GM19372 (cell line): ENCODE data around the gene NEU1.
"Not testable (repeated sequence)": the region's sequence is repeated elsewhere in the genome, so short reads cannot be mapped to it uniquely, and the experiment has no call there.

Source experiments
- ATAC-seq: cut with Tn5 transposase; IDR thresholded peaks from one replicate; pipeline ENCODE4 v1.9.1; 2021; ENCODE audit warnings: mild to moderate bottlenecking, low read depth, moderate library complexity; ENCODE audit not compliant: unreplicated experiment

NEU1 gene

DNA sequence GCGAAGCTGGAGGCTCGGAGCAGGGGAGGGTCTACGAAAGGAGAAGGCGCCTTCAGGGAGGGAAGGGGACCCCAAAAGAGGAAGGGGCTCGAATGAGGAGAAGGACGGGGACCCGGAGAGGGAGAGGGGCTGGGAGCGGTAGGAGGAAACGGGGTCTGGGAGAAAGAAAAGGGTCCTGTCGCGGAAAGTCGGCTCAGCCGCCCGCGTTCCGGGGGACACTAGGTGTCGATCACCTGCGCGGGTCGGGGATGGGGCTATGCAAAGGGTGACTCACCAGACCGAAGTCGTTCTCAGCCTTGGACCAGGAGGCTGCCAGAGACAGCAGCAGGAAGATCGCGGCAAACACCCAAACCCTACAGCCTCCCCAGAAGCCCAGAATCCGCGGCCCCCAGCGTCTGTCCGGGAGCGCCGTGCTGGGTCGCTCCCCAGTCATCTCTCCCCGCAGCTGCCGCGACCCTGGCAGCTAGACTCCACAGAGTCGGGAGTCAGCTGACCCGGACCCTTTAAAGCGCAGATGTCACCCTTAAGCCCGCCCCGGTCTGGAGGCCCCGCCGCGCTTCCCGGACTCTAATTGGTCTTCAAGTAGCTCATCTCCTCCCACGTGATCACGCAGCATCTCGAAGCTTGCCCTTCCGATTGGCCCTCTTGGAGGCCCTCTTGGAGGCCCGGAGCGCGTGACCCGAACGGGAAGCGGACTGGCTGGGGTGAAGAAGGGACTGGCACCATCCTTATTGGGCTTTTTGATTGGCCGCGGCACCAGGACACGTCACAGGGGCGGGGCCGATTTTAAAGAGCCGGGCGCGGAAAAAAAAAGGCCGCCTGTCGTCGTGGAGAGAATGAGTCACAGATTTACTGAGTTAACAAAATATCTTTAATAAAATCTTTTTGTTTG is at the start of gene NEU1:
Gene NEU1 (minus strand): TSS at position 478 of the 892 bp plus-strand sequence. CDS start 45 bp downstream, at position 433.
- ATAC-seq, result peak; percentile 93

DNA sequence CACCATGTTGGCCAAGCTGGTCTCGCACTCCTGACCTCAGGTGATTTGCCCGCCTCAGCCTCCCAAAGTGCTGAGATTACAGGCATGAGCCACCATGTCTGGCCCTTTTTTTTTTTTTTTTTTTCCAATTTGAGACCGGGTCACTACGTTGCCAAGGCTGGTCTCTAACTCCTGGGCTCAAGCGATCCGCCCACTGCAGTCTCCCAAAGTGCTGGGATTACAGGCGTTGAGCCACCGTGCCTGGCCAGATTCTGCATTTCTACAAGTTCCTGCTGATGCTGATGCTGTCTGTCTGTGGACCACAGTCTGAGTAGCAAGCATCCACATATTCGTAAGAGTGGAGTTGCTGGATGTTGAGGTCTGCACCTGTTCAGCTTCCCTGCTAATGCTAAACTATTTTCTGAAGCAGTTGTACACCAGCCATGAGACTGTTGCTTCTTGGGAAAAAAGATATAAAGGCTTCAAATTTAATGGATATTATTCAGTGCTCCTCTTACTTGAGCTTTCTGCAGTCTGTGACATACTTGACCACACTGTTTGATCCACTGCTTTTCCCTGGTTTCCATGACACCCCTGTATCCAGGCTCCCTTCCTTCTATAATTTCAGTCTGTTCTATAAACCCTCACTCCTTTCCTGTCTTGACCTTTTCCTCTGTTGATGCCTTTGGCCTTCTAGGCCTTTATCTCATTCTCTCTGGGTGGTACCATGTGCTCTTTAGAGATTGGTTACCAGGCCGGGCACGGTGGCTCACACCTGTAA is 49.4 kb upstream of the NEU1 start:
- ATAC-seq, result no peak

DNA sequence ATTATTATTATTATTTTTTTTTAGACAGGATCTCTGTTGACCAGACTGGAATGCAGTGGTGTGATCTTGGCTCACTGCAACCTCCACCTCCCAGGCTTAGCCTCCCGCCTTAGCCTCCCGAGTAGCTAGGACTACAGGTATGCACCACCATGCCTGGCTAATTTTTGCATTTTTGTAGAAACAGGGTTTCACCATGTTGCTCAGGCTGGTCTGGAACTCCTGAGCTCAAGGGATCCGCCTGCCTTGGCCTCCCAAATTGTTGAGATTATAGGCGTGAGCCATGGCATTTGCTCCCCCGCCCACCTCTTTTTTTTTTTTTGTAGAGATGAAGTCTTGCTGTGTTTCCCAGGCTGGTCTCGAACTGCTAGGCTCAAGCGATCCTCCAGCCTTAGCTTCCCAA is 46.7 kb upstream of the NEU1 start:
- ATAC-seq, result not testable (repeated sequence)

DNA sequence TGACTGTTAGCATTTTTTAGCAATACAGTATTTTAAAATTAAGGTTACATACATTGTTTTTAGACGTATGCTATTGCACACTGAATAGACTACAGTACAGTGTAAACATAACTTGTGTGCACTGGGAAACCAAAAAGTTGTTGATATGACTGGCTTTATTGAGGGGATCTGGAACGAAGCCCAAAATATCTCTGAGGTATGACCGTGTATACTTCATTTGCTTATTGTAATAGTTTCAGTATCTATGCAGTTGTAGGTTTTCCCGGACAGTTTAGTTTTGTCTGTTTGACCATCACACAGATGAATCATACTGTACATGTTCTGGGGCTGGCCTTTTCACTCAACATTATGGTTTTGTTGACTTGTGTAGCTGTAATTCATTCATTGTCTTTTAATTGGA is 46.2 kb upstream of the NEU1 start:
- no peak for ATAC-seq

DNA sequence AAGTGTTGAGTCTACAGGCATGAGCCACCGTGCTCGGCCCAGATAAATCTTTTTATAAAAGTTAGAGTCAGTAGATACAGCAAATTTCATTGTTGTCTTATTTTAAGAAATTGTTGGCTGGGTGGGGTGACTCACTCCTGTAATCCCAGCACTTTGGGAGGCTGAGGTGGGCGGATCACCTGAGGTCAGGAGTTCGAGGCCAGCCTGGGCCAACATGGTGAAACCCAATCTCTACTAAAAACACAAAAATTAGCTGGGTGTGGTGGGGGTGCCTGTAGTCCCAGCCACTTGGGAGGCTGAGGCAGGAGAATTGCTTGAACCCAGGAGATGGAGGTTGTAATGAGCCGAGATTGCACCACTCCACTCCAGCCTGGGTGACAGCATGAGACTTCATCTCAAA is 45.6 kb upstream of the NEU1 start:
- not testable (repeated sequence) for ATAC-seq

DNA sequence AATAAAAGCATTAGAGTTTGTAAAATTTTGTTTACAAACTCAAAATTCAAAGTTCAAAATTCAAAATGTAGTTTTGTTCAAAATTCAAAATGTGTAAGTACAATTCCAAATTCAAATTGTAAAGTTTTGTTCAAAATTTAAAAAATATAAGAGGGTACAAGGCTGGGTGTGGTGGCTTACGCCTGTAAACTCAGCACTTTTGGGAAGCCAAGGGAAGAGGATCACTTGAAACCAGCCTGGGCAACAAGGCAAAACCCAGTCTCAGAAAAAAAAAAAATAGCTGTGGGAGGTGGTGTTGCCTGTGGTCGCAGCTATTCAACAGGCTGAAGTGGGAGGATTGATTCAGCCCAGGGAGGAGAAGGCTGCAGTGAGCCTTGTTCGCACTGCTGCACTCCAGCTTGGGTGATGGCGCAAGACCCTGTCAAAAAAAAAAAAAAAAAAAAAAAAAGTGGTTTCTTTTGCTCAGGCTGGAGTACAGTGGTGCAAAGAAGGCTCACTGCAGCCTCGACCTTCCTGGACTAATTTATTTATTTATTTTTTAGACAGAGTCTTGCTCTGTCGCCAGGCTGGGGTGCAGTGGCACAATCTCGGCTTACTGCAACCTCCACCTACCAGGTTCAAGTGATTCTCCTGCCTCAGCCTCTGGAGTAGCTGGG is 44.7 kb upstream of the NEU1 start:
- ATAC-seq, result no peak

DNA sequence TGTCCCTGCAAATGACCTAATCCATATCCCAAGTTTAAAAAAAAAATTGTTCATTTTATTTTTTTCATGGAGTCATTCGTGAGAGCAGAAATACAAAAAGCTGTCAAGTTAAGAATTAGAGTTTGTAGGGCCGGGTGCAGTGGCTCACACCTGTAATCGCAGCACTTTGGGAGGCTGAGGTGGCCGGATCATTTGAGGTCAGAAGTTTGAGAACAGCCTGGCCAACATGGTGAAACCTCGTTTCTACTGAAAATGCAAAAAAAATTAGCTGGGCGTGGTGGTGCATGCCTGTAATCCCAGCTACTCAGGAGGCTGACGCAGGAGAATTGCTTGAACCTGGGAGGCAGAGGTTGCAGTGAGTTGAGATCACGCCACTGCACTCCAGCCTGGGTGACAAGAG is 44.1 kb upstream of the NEU1 start:
- ATAC-seq, result not testable (repeated sequence)

DNA sequence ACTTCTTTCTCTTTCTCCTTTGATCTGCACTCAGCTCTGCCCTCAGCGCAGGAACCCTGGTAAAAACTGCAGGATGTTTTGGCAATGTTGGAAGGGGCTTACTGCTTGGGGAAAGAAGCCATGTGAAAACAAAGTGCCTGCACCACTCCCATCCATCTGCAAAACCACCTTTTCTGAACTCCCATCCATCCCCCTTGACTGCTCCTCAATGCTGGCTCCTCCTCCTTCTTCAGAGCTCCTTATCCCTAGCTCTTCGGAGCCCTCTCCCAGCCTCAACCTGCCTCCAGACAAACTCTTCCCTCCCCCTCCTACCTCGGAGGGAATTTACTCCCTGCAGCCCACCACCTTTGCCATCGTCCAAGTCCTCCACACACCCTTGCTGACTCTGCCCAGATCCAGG is 43.5 kb upstream of the NEU1 start:
- no peak for ATAC-seq

DNA sequence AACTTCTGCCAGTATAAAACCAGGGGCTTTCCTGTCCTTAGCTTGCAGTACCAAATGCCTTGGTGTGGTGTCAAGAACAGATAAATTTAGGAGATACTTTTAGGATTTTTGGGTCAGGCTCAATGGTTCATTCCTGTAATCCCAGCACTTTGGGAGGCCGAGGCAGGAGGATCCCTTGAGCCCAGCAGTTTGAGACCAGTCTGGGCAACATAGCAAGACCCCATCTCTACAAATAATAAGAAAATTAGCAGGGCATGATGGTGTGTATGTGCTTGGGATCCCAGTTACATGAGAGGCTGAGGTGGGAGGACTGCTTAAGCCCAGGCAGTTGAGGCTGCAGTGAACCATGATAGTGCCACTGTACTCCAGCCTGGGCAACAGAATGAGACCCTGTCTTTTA is 42.4 kb upstream of the NEU1 start:
- ATAC-seq, result no peak

DNA sequence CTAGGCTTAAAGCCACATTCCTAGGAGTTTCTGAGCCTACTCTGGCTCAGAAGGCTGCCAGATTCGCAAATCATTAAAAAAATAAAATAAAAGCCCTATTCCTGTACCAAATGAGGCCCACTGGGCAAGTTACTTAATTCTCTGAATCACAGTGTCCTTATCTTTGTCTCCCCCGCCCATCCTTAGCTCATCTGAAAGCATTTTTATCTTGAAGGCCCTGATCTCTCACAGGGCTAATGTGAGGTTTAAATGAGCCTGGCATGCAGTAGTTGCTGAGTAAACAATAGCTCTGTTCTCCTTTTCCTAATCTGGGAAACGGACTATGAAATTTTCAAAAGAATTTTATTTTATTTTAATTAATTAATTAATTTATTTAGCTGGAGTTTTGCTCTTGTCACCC is 41.3 kb upstream of the NEU1 start:
- no peak for ATAC-seq

DNA sequence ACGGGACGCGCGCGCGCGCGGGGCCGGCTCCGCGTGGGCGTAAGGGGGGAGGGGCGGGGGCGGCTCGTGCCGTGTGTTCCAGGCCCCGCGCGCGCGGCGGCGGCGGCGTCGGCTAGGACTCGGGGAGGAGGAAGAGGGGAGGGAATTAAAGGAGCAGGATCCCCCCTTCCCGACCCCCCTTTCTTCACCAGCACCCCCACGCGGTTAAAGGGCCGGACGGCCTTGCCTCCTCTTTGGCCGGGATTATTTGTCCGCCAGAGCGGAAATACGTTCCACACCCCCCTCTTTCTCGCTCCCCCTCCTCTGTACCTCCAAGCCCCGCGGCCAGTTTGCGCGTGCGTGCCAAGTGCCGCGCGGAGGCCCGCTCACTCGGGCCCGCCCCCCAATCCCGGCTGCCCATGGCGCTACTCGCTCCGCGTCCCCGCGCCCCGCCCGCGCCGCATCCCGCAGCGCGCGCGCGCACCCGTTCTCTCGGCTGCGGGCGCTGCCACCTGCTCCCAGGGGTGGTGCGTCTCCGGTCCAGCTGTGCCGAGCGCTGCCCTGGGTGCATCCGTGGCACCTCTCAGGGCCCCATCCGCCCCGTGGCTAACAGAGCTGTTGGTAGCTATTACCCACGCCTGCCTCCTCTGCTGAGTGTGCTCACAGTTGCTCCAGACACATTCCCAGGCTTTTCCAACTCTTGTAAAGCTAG is 39.5 kb upstream of the NEU1 start, which contains the start of gene ZBTB12:
Gene ZBTB12 (minus strand): TSS at position 134 of the 691 bp plus-strand sequence. CDS start 781 bp downstream, outside the sequence.
- ATAC-seq, result peak; percentile 75

DNA sequence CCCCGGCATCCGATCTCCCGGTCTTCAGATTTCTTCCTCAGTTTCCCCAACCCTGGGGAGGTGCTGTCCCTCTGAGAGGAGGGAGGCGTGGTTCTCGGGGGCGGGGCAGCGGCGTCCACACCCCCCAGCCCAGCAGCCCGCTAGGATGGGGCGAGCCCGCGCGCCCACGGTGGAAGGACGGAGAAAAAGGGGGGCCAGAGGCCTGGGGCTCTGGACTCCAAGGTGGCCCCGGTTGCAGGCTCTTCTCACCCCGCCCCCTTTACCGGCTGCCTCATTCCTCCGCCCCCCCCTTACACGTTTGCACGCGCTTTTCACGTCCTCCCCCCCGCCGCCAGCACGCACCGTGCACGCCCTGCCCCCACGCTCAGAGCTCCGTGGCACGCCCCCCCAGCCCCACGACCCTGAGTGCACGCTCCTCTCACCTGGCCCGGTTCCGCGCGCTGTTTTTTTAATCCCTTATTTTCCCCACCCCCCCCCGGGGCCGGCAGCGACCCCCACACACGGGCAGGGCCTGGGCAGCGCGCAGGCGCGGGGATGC is 38.9 kb upstream of the NEU1 start:
- ATAC-seq, result no peak

DNA sequence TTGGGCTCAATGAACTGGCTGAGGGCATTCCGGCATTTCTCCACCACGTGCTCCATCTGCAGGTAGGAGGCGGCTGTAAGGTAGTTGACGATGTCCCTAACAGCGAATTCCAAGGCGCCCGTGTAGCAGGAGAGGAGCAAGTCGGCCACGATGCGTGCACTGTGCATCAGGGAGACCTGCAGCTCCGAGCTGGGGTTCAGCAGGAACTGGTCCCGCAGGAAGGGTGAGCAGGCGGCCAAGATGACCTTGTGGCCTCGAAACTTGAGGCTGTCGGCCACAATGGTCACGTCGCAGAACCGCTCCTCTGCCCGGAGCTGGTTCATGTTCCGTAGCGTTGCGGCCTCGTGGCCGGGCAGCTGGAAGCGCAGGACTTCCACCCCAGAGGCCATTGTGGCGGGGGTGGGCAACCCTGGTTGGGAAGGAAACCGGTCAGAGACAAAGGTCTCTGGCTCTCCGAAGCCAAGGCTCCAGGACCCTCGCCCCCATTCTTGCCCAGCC is 38.3 kb upstream of the NEU1 start:
- no peak for ATAC-seq

DNA sequence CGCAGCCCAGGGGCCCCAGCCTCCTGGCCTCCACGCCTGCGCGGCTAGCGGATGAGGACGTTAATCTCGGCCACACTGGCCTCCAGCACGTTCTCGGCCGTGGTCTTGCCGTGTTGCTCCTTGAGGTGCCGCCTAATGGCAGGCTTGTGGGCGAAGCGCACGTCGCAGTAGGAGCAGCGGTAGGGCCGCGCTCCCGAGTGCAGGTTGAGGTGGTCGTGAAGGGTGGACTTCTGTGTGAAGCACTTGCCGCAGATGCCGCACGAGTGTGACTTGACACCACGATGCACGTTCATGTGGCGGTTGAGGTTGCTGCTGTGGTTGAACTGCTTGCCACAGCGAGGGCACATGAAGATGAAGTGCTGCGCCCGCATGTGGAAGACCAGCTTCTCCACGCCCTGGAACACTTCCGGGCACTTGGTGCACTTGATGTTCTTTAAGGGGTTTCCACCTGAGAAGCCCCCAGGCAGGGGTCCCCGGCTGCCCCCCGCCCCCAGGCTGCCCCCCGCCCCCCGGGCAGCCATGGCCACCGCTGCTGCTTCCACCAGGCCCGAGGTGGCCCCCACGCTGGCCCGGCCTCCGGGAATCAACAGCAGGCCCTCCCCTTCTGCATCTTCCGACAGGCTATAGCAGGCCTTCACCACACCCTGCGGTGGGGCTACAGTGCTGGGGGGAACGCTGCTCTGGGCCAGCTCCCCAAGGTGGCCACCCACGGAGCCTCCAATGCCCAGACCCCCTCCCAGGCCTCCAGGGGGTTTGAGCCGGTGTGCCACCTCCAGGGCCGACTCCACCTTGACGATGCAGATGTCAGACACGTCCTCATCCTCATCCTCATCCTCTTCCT is 37.5 kb upstream of the NEU1 start:
- ATAC-seq, result no peak

DNA sequence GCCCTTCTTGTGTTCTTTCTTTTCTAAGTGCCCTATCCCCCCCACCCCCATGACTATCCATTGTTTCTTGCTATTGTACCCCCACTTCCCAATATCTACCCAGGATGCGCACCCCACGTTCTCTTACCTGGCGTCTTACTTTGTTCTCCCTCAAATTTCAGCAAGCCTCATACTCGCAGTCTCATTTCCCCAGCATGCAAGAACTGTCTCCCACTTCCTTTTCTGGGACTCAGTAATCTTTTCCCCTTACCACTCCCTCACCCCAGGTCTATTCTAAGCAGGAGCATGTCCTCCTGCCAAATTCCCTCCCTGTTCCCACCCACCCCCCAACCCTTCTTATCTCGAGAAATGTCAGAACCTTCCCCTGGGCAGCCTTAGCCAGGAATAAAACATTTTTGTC is 36.6 kb upstream of the NEU1 start:
- ATAC-seq, result no peak

DNA sequence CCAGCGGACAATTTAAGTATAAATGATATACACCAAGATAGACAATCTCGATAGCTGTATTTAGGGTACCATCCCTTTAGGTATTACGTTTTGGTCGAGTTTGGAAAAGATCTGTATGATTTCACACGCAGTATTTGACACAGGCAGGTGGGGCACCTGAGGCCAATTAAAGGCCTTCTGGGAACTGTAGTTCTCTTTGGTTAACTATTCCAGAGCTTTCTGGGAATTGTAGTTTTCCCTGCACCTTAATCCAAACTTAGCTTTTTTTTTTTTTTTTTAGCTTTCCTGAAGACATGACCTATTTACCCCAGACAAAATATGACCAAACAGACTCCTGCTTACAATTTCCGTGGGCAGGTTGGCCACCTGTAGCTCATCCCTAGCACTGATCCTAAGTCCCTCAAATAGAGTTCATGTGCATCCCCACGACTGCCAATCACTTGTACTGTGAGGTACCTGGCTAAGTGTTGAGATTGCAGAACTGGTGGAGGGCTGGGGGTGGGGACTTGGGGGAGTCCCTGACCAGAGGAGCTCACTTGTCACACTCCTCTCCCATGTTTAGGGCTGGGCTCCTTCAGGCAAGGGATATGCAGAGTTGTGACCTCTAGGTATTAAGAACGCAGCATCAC is 35.9 kb upstream of the NEU1 start:
- ATAC-seq, result no peak

DNA sequence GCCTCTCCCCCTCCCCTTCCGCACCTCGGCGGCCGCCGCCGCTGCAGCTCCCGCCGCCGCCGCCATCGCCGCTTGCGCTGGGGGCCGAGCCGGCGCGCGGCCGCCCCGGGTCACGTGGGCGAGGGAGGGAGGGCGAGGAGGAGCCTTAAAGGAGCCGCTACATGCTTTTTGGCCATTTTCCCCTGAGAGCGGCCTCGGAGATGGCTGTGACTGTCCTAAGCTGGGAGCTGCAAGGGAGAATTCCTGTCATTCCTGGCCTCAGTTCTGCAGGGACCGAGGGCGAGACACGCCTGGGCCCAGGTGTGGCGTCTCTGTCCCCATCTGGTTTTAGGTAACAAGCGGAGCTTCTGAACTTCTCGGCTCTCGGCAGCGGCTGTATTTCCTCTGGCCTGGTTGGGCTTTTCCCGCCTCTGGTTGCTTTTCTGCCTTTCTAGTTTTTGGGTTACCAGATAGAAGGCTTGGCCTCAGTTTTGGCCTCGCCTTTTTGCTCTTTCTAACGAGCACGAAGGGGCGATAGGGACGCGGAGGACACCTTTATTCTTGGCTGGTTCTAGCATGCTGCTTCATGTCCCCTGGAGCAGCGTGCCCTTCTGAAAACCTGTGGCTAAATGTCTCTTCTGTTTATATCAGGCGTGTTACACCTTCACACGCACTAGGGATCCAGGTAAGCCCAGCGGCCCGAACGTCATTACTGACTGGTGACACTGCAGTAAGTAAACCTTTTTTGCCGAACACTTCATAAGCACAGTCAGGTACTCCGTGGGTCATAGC is 35.2 kb upstream of the NEU1 start, which contains the start of gene EHMT2:
Gene EHMT2 (minus strand): TSS at position 87 of the 771 bp plus-strand sequence. CDS start 21 bp downstream, at position 66.
- ATAC-seq, result peak; percentile 39
